HCT116 (cell line): ENCODE data around the gene TLK1. TPM values are rescaled to one million over a fixed set of nuclear protein-coding genes. Genes with fewer than 3 reads are reported as not detected.
A peak's percentile ranks its signal among the peaks of the same experiment; 100 is the strongest.

Experiments
- ATAC-seq: fragments of 200-7000 bp; cut with Tn5 transposase; 2 replicates; pipeline ENCODE4 v1.9.1; 2020; ENCODE audit warnings: mild to moderate bottlenecking, moderate library complexity
- BruUV-seq: library from RNA; stranded (reverse); fragments of 400-500 nt; replicated peaks from 2 replicates; lab custom pipeline; 2021; lab: Mats Ljungman, UMichigan
- CTCF ChIA-PET: fragments of 300-600 bp; sonication (Branson Sonifier 250); formaldehyde crosslinking; loops from one replicate; lab custom pipeline; 2021; ENCODE audit warnings: antibody characterized with exemption; lab: Charles Lee
- POLR2A ChIA-PET: fragments of 300-600, 350-600 bp; sonication (Branson Sonifier 250); formaldehyde crosslinking; loops from one replicate; lab custom pipeline; 2021; ENCODE audit warnings: antibody characterized with exemption; lab: Charles Lee
- RAD21 ChIA-PET, 2 experiments: fragments of 300-600 bp; sonication (Branson Sonifier 250); formaldehyde crosslinking; loops; one replicate each; lab custom pipeline; 2023; ENCODE audit warnings: low total read pairs in 2 of 2; ENCODE audit not compliant: uncharacterized antibody in 2 of 2, unreplicated experiment in 2 of 2, low non-redundant PET in 1 of 2; lab: Charles Lee
- DNase-seq: peaks from one replicate; pipeline ENCODE4 v3.0.0-alpha.2; 2010; ENCODE audit warnings: low read depth, low spot score
- H2AFZ ChIP-seq: fragments of 200-600 bp; shearing (Covaris generic), sonication (generic); 2 replicates; pipeline ENCODE4 v1.6.1; 2017; ENCODE audit warnings: low read depth, mixed run types, mixed read lengths, antibody characterized with exemption, low read length; ENCODE audit not compliant: poor library complexity, severe bottlenecking
- H3K27ac ChIP-seq: 2 replicates; pipeline ENCODE4 v1.5.1; 2012; ENCODE audit warnings: low read depth, low read length
- H3K27me3 ChIP-seq: fragments of 200-600 bp; sonication (generic); 2 replicates; pipeline ENCODE4 v1.6.1; 2016; ENCODE audit warnings: mixed run types, low read length, mixed read lengths; ENCODE audit not compliant: insufficient read depth
- H3K36me3 ChIP-seq, 2 experiments: fragments of 200-500 bp in 1 of 2; fragments of 200-600 bp in 1 of 2; sonication (Bioruptor generic) in 1 of 2; sonication (generic) in 1 of 2; 2 replicates each; pipeline versions ENCODE4 v1.5.1 to v1.6.1; 2014 to 2016; ENCODE audit warnings: low read length in 2 of 2, inconsistent platforms in 1 of 2, mixed read lengths in 1 of 2, mixed run types in 1 of 2; ENCODE audit not compliant: insufficient read depth in 2 of 2, control insufficient read depth in 1 of 2
- H3K4me1 ChIP-seq, 2 experiments: fragments of 200-600 bp in 1 of 2; sonication (generic) in 1 of 2; 2 replicates each; pipeline versions ENCODE4 v1.5.1 to v1.6.1; 2012 to 2017; ENCODE audit warnings: low read length in 2 of 2, inconsistent platforms in 1 of 2, mild to moderate bottlenecking in 1 of 2, mixed read lengths in 1 of 2, mixed run types in 1 of 2, moderate library complexity in 1 of 2; ENCODE audit not compliant: insufficient read depth in 2 of 2, control insufficient read depth in 1 of 2
- H3K4me2 ChIP-seq: fragments of 200-600 bp; sonication (generic); 2 replicates; pipeline ENCODE4 v1.6.1; 2017; ENCODE audit warnings: mixed run types, low read length, mixed read lengths
- H3K4me3 ChIP-seq, 2 experiments: fragments of 200-600 bp in 1 of 2; sonication (generic) in 1 of 2; replicated peaks in 1 of 2; 2 replicates each; pipeline ENCODE4 v1.5.1; 2011 to 2016; ENCODE audit warnings: low read length in 2 of 2, control low read depth in 1 of 2, low read depth in 1 of 2, mild to moderate bottlenecking in 1 of 2, mixed read lengths in 1 of 2, mixed run types in 1 of 2
- H3K79me2 ChIP-seq: fragments of 200-600 bp; sonication (generic); 2 replicates; pipeline ENCODE4 v1.6.1; 2017; ENCODE audit warnings: mild to moderate bottlenecking, mixed run types, low read length, moderate library complexity, mixed read lengths; ENCODE audit not compliant: insufficient read depth
- H3K9ac ChIP-seq: fragments of 200-600 bp; sonication (generic); 2 replicates; pipeline ENCODE4 v1.6.1; 2016; ENCODE audit warnings: low read length, mixed read lengths
- H3K9me2 ChIP-seq: fragments of 200-600 bp; sonication (generic), shearing (Covaris generic); 2 replicates; pipeline ENCODE4 v1.6.1; 2017; ENCODE audit warnings: mixed run types, mild to moderate bottlenecking, moderate library complexity; ENCODE audit not compliant: insufficient read depth
- H3K9me3 ChIP-seq, 2 experiments: fragments of 200-500 bp in 1 of 2; fragments of 200-600 bp in 1 of 2; sonication (Bioruptor generic) in 1 of 2; sonication (generic) in 1 of 2; 2 replicates each; pipeline ENCODE4 v1.6.1; 2014 to 2017; ENCODE audit warnings: low read length in 2 of 2, mixed read lengths in 2 of 2, inconsistent platforms in 1 of 2, low read depth in 1 of 2, mild to moderate bottlenecking in 1 of 2, mixed run types in 1 of 2, moderate library complexity in 1 of 2; ENCODE audit not compliant: control insufficient read depth in 1 of 2, insufficient read depth in 1 of 2
- H4K20me1 ChIP-seq: fragments of 200-600 bp; sonication (generic), shearing (Covaris generic); 2 replicates; pipeline ENCODE4 v1.6.1; 2017; ENCODE audit warnings: mixed run types, mild to moderate bottlenecking, moderate library complexity; ENCODE audit not compliant: insufficient read depth
- ELF1 ChIP-seq: IDR thresholded peaks from 2 replicates; pipeline ENCODE4 v1.6.1; 2012; ENCODE audit warnings: low read depth, borderline replicate concordance
- RAD21 ChIP-seq: IDR thresholded peaks from 2 replicates; pipeline ENCODE4 v1.6.1; 2012; ENCODE audit warnings: low read depth, mild to moderate bottlenecking
- SIN3A ChIP-seq: IDR thresholded peaks from 2 replicates; pipeline ENCODE4 v1.6.1; 2012; ENCODE audit warnings: low read depth
- TCF7L2 ChIP-seq: IDR thresholded peaks from 2 replicates; pipeline ENCODE4 v1.7.0; 2011; ENCODE audit warnings: borderline replicate concordance, inconsistent platforms; ENCODE audit not compliant: insufficient read depth, insufficient read length; ENCODE audit errors: extremely low read depth
- intact Hi-C: fragments of 100-400 bp; cut with micrococcal nuclease; formaldehyde crosslinking; loops from 2 replicates; pipeline ENCODE4 v1.10.0; 2022
- total RNA-seq: library from RNA; stranded (reverse); gene quantifications from one replicate; pipeline ENCODE4 v1.2.1, GENCODE V29; 2021; ENCODE audit not compliant: unreplicated experiment
- TF ChIP-seq, protein P1 (sequence below), 3 experiments: fragments of 200-600 bp in 1 of 3; sonication (generic) in 1 of 3; IDR thresholded peaks in 2 of 3; conservative IDR thresholded peaks in 1 of 3; 2 replicates each; pipeline ENCODE4 v1.5.1; 2012 to 2017; ENCODE audit warnings: low read depth in 2 of 3, low read length in 2 of 3, antibody characterized with exemption in 1 of 3, borderline replicate concordance in 1 of 3, control low read depth in 1 of 3, mild to moderate bottlenecking in 1 of 3, mixed read lengths in 1 of 3, mixed run types in 1 of 3, moderate library complexity in 1 of 3; ENCODE audit not compliant: insufficient read depth in 1 of 3

The TLK1 gene
- total RNA-seq, 1 experiment from 2014 or later: 57.7 TPM

DNA sequence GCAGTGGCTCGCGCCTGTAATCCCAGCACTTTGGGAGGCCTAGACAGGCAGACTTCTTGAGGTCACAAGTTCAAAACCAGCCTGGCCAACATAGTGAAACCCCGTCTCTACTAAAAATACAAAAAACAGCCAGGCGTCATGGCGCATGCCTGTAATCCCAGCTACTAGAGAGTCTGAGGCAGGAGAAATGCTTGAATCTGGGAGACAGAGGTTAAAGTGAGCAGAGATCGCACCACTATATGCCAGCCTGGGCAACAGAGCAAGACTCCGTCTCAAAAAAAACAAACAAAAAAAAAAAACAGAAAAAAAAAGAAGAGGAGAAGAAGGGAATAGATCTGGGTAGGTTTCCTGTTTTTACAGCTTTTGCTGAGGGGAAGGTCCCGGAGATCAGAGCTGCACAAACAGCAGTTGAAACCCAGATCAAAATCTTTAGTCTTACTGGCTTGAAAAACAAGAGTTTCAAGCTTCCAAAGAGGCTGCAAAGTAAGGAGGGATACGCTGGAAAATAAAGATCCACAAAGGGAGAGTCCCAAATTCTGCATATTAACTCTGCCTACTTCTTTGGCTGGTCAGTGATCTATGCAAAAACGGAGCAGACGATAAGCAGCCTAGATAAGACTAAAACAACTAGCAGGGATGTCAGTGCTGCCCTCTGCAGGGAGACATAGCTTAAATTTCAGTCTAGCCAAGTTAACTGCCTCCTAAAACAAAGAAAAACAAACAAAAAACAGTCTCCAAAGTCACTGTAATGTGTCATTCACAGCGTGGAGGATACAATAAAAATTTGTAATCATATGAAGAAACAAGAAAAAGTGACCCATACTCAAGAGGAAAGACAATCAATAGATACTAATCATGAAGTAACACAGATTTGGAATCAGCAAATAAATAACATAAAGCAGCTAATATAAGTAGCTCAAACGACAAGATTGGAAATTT, 74.1 kb downstream of the TLK1 start:
- no peaks in the 10 kb centered on the region for H3K9me2 ChIP-seq
- no peaks in the 10 kb centered on the region for H3K4me1 ChIP-seq
- POLR2A ChIA-PET: no interaction called here
- peaks cover 72% of the 10 kb centered on the region for H3K79me2 ChIP-seq
- RAD21 ChIA-PET: no interaction called here
- no peaks in the 10 kb centered on the region for H3K27me3 ChIP-seq
- intact Hi-C loops: no loop called here
- no TSS peak for BruUV-seq
- no peak overlapping the region for H3K9ac ChIP-seq
- peak; percentile 86 for ATAC-seq
- H3K4me2 ChIP-seq: 0 out of 2 replicates have a peak overlapping the region, but pooled peaks have one; percentile 2
- H2AFZ ChIP-seq: no peak overlapping the region
- no peak overlapping the region for H3K27ac ChIP-seq
- peaks cover 24% of the 10 kb centered on the region; the same call in 1 of the 2 replicates for H4K20me1 ChIP-seq
- H3K9me3 ChIP-seq: no peaks in the 10 kb centered on the region
- H3K4me3 ChIP-seq: no peak overlapping the region
- CTCF ChIA-PET: interaction anchor here (0.6 to 2.1 kb wide), 19 partner anchors 9 to 330 kb away, joined by 3 to 10 read pairs (median 4); partner anchors contain the start of gene GORASP2
- TF ChIP-seq ELF1: no peak
- TF ChIP-seq RAD21: peak; percentile 41; the same call in 1 of the 2 replicates
- TF ChIP-seq SIN3A: no peak
- TF ChIP-seq TCF7L2: no peak
- TF ChIP-seq, protein P1, sequence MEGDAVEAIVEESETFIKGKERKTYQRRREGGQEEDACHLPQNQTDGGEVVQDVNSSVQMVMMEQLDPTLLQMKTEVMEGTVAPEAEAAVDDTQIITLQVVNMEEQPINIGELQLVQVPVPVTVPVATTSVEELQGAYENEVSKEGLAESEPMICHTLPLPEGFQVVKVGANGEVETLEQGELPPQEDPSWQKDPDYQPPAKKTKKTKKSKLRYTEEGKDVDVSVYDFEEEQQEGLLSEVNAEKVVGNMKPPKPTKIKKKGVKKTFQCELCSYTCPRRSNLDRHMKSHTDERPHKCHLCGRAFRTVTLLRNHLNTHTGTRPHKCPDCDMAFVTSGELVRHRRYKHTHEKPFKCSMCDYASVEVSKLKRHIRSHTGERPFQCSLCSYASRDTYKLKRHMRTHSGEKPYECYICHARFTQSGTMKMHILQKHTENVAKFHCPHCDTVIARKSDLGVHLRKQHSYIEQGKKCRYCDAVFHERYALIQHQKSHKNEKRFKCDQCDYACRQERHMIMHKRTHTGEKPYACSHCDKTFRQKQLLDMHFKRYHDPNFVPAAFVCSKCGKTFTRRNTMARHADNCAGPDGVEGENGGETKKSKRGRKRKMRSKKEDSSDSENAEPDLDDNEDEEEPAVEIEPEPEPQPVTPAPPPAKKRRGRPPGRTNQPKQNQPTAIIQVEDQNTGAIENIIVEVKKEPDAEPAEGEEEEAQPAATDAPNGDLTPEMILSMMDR (IDR thresholded peaks at IDR 0.05 in 2 of 3, conservative IDR thresholded peaks at IDR 0.05 in 1 of 3; ENCODE audit: borderline replicate concordance in 1 of 3, insufficient read depth in 1 of 3, low read depth in 2 of 3, low read length in 2 of 3): peak; percentile 28 to 77 (median 72); a peak in 5 of 6 replicates
- TF ChIP-seq, all 23 proteins: peak for 2
- no peaks in the 10 kb centered on the region for H3K36me3 ChIP-seq
- DNase-seq: peak; percentile 19
